HG03558 (cell line): ENCODE data around the gene ZNF366.
A peak's percentile ranks its signal among the peaks of the same experiment; 100 is the strongest.

Experiments used
- ATAC-seq: cut with Tn5 transposase; IDR thresholded peaks from one replicate; pipeline ENCODE4 v1.9.1; 2021; ENCODE audit warnings: moderate number of reproducible peaks; ENCODE audit not compliant: unreplicated experiment; ENCODE audit errors: extremely low read depth

Gene ZNF366

DNA sequence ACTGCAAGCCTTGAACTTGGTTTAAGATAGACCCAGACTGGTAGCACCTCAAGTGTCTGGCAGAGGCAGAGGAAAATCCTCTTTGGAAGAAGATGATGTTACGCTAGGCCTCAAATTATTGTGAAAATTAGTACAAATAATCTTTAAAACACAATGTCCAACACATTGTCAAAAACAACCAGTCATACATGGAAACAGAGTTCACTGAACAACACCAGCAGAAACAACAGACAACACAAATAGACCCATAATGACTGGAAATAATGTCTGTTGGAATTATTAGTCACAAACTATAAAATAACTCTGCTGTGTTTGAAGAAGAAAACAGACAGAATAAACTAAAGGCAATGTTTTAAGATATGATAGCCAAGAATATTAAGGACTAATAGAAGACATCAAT lies 15.4 kb upstream of the ZNF366 start:
- ATAC-seq: no peak

DNA sequence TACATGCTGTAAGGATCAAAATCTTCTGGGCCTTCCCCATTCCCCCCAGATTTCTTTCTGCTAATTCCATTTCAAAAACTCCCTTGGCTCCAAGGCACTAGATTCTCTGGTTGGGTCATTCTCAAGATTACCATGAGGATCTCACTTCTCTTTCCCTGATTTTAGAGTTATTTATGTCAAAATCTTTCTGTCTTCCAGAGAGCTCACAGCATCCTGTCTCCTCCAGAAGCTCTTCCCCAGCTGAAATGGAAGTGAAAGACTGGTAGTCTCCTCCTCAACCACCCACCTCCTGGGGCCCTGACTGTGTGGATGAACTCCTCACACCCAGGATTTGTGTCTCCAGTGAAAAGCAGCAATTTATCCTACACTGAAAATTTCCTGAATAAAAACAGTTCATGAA lies 11.9 kb upstream of the ZNF366 start:
- no peak for ATAC-seq

DNA sequence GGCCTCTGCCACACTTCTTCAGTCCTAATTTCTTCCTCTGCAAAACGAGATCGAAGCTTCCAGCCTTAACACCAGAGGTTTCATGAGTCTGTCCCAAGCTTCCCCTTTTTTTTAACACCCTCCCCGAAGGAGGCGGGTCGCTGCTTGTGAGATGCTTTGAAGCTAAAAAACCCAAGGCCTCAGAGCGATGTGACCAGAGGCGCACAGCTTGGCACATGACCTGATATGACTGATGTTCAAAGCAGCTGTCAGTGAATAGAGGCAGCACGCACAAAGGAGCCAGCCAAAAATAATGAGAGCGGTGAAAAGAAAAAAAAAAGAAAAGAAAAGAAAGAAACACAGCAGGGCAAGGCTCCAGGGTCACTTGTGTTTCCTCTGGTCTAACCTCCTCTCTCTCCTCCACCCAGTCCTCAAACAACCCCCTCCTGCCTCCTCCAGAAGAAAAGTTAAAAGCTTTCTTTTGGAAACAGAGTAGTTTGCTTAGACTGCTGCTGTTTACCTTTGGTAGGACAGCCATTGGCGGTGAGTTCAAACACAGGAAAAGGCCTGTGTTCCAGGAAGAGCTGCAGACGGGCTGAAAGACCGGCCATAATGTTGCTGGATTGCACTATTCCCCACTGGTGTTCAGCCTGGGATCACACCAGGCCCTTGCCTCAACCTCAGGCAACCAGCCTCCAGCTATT lies 10.9 kb upstream of the ZNF366 start:
- no peak for ATAC-seq

DNA sequence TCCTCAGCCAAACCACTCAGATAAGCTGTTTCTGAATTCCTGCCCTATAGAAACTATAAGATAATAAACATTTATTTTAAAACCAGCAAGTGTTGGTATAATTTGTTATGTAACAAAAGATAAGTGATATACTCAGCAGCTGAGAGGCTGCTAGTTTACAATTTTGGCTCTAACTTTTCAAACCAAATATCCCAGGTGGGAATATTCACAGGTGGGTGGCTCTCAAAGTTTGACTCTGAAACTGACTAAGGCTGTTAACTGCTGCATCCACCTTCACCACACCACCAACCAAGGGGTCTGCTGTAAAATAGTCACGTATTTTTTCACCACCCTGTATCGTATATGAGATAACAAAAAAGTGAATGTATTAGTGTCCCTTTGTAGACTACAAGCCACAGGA lies 9.7 kb upstream of the ZNF366 start:
- no peak for ATAC-seq

DNA sequence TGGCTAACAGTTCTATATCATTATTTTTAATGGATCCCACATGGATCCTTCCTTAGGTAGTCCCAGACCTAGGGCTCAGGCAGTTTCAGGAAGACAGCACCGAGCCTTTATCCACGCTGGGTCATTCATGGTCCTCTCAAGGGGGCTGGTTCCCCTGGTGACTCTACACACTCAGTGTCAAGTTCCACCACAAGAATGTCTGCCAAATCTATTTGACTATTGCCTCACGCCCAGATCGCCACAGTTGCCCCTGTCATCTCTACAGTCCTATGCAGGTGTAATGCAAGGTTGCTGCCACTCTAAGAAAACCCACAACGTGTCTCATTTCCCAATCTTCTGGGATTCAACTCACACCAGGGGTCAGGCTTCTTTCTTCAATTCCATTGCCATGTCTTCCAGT lies 8.0 kb upstream of the ZNF366 start:
- no peak for ATAC-seq

DNA sequence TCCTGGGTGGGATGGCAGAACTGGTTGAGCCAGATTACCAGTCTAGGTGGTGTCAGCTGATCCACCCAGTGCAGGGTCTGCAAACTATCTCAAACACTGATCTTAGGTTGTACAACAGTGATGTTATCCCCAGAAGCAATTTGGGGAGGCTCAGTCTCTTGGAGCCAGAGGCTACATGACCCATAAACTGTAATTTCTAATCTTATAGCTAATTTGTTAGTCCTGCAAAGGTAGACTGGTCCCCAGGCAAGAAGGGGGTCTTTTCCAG lies 5.3 kb upstream of the ZNF366 start:
- ATAC-seq: no peak

DNA sequence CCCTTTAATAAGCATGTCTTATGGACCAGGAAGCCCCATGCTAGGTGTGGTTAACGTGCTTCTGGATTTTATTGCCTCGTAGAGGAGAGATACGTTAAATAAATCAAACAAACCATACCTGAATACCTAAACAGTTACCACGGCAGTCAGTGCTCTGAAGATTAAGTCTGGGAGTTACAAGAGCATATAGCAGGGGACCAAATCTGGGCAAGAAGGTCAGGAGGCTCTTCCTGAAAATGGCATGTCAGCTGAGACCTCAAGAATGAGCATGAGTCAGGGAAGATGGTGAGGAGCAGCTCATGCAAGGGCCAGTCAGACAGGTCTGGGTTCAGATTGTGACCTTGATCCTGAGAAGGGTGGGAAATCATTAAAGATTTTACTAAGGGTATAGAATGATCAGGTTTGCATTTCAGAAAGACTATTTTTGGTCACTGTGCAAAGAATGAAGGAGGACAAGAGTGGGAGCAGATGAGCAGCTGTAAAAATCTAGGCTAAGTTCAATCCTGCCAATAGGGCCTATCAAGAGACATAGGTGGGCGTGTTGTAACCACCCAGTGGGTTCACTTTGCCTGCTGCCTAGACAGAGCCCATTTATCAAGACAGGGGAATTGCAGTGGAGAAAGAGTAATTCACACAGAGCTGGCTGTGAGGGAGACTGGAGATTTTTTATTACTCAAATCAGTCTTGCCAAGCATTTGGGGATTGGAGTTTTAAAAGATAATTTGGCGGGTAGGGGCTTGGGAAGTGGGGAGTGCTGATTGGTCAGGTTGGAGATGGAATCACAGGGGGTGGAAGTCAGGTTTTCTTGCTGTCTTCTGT lies 4.8 kb upstream of the ZNF366 start:
- ATAC-seq: no peak

DNA sequence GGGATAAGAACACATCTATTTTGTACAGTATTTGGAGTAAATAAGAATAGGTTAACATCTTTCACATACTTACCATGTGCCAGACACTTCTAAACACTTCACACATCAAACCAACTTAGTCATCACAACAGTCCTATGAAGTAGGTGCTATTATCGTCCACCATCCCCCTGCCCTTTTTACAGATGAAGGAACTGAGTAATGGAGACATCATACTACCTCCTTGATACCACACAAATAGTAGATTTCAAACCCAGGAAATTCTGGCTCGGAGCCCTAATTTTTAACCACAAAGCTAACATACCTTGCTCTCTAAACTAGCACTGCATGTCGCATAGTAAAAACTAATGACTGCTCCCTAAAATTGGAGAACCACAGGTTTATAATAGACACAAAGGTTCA lies 4.2 kb upstream of the ZNF366 start:
- ATAC-seq: no peak

DNA sequence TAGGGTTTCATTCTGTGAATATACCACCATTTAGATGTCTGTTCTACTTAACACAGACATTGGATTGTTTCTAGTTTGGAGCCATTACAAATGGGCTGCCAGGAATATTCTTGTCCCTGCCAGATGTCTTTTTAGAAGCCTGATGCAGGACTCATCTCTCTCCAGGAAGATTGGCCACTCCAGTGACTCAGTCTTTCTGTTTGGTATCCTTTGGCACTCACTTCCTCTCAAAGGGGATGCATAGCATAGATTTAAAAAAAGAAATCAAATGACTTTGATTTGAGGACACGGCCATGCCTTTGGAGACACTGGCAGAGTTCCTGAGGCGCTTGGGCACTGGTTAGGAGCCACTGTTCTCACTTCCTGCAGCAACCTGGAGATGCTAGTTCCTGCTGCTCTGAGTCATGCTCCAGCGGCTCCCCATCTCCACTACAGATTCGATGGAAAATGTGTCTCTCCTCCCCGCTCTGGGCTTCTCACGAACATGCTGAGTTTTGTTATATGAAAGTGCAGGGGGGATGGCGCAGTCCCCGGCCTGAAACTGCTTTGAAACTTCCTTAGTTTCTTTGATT lies 3.5 kb upstream of the ZNF366 start:
- no peak for ATAC-seq

DNA sequence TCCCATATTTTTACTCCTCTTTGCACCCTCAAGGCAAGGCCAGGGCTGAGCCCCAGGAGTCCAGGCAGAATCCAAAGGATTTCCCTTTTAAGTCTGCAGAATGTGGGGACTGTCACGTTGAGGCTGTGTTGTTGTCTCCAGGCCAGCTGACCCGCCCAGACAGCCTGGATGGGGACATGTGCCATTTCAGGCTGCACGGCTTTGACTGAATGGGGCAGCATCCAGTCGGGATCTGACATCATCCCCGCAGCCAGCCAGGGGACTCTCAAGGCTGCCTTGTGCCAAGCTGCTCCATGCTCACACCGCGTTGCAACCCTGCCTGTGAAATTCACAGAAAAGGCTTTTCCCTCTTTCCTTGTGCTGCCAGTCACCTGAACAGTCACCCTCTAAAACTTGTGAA lies 2.2 kb upstream of the ZNF366 start:
- no peak for ATAC-seq

DNA sequence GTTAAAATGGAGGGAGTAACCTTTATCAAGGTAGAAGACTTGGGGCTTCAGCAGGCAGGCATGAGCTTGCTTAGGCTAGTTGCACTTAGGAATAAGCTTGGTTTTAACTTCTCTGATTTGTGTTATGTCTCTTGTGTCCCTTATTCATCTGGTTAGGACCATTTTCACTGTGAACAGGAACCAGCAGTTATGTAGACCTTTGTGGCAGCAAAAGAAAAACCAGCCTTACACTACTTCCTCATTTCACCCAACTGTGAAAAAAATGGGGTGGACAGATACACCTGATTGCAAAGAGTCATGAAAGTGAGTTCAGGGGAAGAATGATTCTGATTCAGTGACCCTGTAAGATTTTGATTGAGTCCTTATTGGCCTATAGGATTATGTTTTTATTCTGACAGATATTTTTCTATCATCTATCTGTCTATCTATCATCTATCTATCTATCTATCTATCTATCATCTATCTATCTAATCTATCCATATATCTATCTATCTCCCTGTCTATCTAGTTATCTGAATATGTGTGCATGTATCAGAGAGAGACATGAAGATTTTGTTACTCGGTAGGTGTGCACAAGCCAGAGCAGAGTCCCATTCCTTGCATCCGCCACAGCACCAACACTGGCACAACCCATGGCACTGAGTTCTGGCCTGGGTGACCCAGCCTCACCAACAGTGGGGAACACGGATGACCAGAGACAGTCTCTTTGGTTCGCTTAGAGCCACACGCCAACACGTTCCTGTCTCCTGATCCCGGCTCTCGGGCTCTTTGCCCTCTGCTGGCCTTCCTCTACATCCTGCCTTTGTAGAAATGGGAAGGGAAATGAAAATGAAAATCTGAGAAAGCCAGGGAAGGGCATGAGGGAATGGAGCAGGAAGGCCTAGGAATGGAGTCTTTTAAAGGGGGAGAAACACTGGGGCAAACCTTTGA lies 1.3 kb upstream of the ZNF366 start:
- ATAC-seq: peak; percentile 80

DNA sequence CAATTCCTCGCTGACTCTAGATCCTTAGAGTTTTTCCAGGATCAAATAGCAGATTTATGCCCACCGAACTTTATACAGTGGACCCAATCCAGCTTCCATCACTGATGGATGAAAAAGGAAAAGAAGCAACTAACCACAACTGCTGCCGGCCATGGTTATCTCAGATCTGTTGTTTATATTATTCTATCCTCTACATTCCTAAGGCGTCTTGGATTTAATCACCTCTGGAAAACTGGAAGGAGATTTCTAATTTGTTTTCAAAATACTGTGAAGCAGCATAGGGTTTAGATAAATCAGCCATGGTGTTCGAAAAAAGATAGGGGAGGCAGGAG lies 663 bp upstream of the ZNF366 start:
- ATAC-seq: no peak

DNA sequence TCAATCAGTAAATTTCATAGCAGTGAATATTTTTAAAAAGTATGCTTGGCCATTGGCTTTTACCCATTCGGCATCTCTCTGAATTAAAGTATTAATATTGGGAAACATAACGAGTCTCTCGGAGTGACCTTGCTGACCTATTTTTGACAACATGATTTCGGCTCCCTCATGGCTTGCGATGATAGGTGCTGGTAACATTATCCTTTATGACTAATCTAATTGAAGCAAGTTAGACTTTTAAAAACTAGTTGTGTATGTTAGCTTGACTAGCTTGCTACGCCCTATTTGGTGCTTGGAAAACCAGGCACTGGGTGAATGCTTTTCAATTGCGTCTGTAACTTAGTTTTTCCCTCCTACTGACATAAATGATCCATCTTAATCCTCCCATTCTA lies 1.1 kb downstream of the ZNF366 start:
- no peak for ATAC-seq

DNA sequence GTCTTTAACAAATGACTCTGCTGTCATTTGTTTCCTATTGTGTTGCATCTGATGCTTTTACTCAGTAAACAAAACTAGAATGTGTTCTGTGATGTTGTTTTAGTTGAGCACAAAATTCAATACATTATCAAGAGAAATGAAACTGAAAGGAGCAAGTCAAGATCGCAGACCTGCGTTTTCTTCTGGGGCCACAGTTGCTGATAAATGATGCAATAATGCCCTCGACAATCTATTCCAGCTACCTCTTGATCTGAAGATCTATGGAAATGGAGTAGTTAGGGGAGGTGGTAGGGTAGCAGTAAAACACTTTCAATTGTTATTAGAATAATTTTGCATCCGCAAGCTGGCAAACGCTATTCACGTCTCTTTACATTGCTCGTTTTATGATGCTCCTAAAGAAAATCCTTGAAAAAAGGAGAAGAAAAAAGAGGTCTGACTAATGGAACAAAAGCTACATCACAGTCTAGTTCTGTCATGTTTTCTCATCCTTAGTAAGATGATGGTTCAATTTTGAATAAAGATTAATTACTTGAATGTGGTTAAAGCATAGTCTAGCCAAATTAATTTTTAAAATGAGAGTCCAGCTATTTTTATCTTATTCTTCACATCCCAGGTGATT lies 1.6 kb downstream of the ZNF366 start:
- no peak for ATAC-seq

DNA sequence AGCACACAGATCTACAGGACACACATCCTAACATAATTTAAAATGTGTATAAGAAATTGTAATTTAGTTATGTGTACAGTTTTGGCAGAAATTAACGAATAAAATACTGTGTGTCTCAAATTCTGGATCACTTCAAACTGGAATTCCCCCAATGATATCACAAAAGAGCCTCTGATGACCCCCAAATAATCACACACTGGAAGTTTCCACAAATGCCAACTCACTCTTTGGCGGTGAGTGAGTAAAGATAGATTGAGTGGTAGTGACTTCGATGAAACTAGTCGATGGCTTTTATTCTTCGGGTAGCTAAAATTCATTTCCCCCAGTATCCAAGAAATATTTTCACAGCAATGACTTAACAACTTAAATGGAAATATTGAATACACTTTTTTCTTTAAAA lies 2.2 kb downstream of the ZNF366 start:
- ATAC-seq: no peak

DNA sequence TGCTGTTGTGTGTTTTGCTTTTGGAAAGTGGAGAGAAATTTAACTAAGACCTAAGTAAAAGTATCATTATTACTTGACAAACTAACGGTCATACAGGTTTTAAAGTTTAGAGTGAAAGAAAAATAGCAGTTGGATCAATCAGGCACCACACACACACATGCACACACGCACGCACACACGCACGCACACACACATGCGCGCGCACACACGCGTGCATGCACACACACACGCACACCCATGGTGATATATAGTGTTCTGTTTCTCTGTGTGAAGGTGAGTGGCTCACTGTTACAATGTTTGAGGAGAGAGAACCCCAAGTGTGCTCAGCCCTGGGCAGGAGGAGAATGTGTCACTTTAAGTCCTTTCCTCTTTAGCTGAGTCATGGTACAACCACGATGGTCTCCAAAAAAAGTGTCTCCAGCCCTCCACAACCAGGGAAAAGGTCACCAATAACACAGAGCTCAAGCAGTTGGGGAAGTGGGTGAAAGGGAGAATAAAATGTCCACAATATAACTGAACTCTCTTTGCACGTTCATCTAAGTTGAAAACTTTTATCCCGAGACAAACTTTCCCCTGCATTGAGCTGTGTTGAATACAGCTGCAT lies 3.2 kb downstream of the ZNF366 start:
- no peak for ATAC-seq

DNA sequence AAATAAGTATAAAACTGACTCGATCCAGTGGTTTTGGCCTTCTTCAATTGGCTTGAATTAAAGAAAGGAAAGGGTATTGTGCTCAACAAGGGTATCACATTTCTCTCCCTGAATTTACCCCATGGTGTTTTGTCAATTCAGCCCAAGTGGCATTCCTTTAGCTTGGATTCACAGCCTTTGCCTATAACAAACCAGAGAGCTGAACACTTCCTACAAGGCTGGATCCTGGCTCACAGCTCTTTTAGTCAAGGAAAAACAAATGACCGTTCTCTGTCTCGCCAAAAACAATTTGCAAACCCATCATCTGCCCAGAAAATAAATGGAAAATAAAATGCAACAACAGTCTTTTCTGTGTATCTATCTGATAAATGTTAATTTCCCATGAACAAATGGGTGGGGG lies 5.7 kb downstream of the ZNF366 start:
- ATAC-seq: no peak

DNA sequence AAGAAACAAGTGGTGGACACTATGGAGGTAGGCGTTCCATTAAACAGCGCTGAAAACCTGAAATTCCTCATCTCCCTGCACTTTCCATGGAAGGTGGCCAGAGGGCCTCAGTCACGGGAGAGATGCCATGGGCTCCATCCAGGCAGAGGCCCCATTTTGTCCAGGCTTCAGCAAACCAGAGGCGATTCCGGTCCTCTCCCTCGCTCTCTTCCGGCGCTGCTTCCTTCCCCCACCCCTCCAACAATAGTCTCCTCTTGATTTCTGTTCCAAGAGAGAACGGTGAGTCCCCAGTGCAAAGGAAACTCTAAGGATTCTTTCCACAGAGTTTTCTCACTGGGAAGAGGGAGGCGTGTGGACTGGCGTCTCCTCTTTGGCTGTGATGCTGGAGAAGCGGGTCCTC lies 7.5 kb downstream of the ZNF366 start:
- no peak for ATAC-seq

DNA sequence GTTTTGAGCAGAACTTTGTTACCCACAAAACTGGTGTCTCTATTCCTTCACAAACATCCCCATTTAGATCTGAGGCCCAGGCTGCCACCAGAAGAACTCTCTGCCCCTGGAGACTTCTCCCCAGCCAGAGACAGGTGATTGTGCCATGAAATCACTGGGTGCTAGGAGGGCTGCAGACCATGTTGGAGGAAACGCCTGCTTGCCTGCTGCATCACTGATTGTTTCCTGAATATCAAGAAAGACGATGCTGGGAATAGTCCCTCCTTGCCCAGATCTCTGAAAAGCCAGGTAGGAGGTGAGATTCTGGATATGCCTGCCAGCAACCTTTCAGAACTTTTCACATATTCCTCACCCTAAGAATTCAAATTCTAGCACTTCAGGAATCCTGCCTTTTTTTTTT lies 8.1 kb downstream of the ZNF366 start:
- ATAC-seq: no peak

DNA sequence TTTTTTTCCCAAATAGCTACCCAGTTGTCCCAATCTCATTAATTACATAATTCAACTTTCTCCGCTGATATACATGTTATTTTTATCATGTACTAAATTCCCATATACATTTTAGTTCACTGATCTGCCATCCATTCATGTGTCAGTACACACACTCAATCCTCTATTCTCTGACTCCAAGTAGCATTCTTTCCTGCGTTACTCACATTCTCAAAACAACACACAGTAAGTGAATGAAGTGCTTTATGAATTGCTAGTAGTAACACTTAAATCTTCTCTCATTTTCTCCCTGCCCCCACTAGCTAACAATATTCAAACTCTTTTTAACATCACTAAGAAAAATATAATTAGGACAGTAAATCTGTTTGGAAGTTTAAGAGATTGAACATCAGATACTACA lies 8.9 kb downstream of the ZNF366 start:
- ATAC-seq: no peak
